ENCODE measurements around the gene FBXW7.

- TF ChIP-seq POLR2AphosphoS5 (IDR thresholded peaks at IDR 0.05; ENCODE audit: low read depth, low read length), result no peak
- TF ChIP-seq TAF1 (IDR thresholded peaks at IDR 0.05; ENCODE audit: low read depth, low read length), result no peak
- no peak for TF ChIP-seq POLR2A (IDR thresholded peaks at IDR 0.05; ENCODE audit: low read depth, low read length)
- TF ChIP-seq SPI1 (IDR thresholded peaks at IDR 0.05; ENCODE audit: low read depth, low read length), result no peak
- TF ChIP-seq POU2F2 (IDR thresholded peaks at IDR 0.05; ENCODE audit: low read depth, low read length), result no peak
- no peak for TF ChIP-seq PAX5 (IDR thresholded peaks at IDR 0.05; ENCODE audit: insufficient read depth, low read length, severe bottlenecking)
These were observed 241.6 kb downstream of the FBXW7 start for GRCh38 chr4:152294331-152294730.

Measured in GM12891 (cell line).